Measurements from ENCODE around the gene TPM2. TPM values are rescaled to one million over a fixed set of nuclear protein-coding genes. Genes with fewer than 3 reads are reported as not detected.

The TPM2 gene
- total RNA-seq, 4 donors from 2014 or later = 493 to 2,531 (median 633) TPM

DNA sequence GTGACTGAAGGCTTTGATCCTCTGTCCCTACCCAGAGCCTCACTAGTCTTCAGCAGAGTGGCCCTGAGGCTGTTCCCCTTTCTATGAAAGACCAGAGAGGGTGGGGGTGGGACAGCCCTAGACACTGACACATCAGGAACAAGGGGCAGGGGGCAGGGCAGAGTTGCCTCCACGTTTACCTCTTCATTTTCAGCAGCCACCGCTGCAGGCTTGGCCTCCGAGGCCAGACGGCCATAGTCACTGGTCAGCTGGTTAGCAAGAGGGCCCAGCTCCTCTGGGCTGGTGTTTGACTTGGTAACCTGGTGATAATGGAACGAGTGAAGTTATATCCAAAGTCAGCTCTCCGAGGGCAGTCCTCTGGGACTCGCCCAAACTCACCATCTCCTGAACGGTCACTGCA is 15.6 kb upstream of the TPM2 start:
- Histone ChIP-seq H3K4me3 (no peak overlapping the region), H3K36me3 (peaks cover 1 to 95% (median 48%) of the 10 kb centered on the region in 4 donors), H3K4me1 (no peaks in the 10 kb centered on the region), H3K9me3 (no peaks in the 10 kb centered on the region), H3K27ac (no peak overlapping the region), H3K27me3 (no peaks in the 10 kb centered on the region)
- in situ Hi-C loops (cut with MboI; ENCODE audit: low pct_ligation_motif_present in 1 of 4, low pct_unique_long_range_greater_than_20kb in 1 of 4, low sequenced_read_pairs in 3 of 4) (no loop called here), intact Hi-C loops (cut with DNase I; ENCODE audit: low total_unique reads) (no loop called here)
- 94 to 100% methylated on average over 2 to 8 of the region's 8 CpGs for WGBS, 2 donors (ENCODE audit: low coverage in 1 of 2)
- no peak for TF ChIP-seq CTCF (IDR thresholded peaks at IDR 0.05)
- TF ChIP-seq POLR2A (IDR thresholded peaks at IDR 0.05) = no peak
- TF ChIP-seq POLR2AphosphoS5 (IDR thresholded peaks at IDR 0.05) = no peak
- TF ChIP-seq EP300 (IDR thresholded peaks at IDR 0.05; ENCODE audit: low read depth) = no peak
- DNase-seq = no peak

DNA sequence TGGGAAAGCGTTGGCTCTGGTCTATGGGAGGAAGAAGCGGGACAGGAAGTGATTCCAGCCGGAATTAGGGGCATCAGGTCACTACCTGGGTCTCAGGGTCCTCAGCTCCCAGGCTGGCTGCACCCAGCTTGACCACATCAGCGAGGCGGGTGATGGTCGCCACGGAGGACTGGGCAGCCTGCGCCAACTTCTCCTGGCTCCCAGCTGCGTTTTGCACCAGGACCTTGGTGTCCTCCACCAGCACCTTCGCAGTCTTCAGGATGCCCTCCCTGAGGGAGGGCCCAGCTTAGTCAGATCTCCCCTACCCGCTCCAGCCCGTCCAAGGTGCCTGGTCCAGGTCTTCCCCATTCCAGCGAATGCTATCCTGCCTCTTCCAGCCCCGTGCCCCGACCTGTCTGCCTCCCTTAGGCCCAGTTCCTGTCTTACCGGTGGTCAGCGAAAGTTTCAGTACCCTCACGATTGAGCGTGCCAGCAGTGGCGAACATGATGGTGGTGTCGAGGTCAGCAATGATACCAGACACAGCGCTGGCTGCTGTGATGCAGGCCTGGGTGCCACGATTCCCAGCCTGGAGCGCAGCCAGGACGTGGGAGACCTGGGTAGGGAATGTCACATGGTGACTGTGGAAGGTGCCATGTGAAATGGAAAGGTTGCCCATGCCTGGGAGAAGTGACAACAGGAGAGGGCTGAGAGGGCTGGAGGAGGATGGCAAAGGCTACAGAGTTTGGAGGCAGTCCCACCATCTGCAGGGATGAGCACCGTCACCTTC is 14.4 kb upstream of the TPM2 start:
- WGBS, 2 donors (ENCODE audit: low coverage in 1 of 2) = 95% methylated on average over 25 of the region's 26 CpGs; no CpG with 5 or more reads in 1 of the 2 donors
- Histone ChIP-seq H3K4me1 (no peaks in the 10 kb centered on the region), H3K36me3 (peaks cover 1 to 99% (median 51%) of the 10 kb centered on the region in 4 donors), H3K27ac (no peak overlapping the region), H3K27me3 (no peaks in the 10 kb centered on the region), H3K4me3 (no peak overlapping the region), H3K9me3 (no peaks in the 10 kb centered on the region)
- in situ Hi-C loops (cut with MboI; ENCODE audit: low pct_ligation_motif_present in 1 of 4, low pct_unique_long_range_greater_than_20kb in 1 of 4, low sequenced_read_pairs in 3 of 4) = no loop called here
- intact Hi-C loops (cut with DNase I; ENCODE audit: low total_unique reads) = no loop called here
- no peak for DNase-seq
- TF ChIP-seq EP300 (IDR thresholded peaks at IDR 0.05; ENCODE audit: low read depth) (no peak), CTCF (IDR thresholded peaks at IDR 0.05) (no peak), POLR2AphosphoS5 (IDR thresholded peaks at IDR 0.05) (no peak), POLR2A (IDR thresholded peaks at IDR 0.05) (no peak)

- peaks cover 0 to 99% (median 49%) of the 10 kb centered on the region in 4 donors for H3K36me3 ChIP-seq
- in situ Hi-C loops (cut with MboI; ENCODE audit: low pct_ligation_motif_present in 1 of 4, low pct_unique_long_range_greater_than_20kb in 1 of 4, low sequenced_read_pairs in 3 of 4) = no loop called here
- no peak for DNase-seq
- no peak overlapping the region for H3K27ac ChIP-seq
- H3K4me1 ChIP-seq = no peaks in the 10 kb centered on the region
- H3K9me3 ChIP-seq = no peaks in the 10 kb centered on the region
- TF ChIP-seq EP300 (IDR thresholded peaks at IDR 0.05; ENCODE audit: low read depth) = no peak
- TF ChIP-seq POLR2AphosphoS5 (IDR thresholded peaks at IDR 0.05) = no peak
- no peak for TF ChIP-seq POLR2A (IDR thresholded peaks at IDR 0.05)
- TF ChIP-seq CTCF (IDR thresholded peaks at IDR 0.05) = no peak
- 94 to 100% methylated on average over 1 to 7 of the region's 7 CpGs for WGBS, 2 donors (ENCODE audit: low coverage in 1 of 2)
- H3K27me3 ChIP-seq = no peaks in the 10 kb centered on the region
- intact Hi-C loops (cut with DNase I; ENCODE audit: low total_unique reads) = no loop called here
- no peak overlapping the region for H3K4me3 ChIP-seq
Measured at GRCh38 chr9:35702696-35703095, 13.0 kb upstream of the TPM2 start.

DNA sequence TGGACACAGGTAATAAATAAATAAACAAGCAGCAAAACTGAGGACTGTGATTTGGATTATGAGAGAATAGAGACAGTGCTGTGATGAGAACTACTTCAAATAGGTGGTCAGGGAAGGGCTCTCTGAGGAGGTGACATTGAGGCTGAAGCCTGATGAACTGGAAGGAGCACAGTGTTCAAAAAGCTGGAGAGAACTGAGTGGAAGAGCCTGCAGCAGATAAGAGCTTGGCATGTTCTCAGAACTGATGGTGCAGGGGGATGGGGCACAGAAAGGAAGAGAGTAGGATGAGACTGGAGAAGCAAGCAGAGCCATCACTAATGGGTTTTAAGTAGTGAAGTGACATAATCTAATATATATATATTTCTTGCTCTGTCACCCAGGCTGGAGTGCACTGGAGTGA is 11.2 kb upstream of the TPM2 start:
- TF ChIP-seq POLR2A (IDR thresholded peaks at IDR 0.05) = no peak
- TF ChIP-seq CTCF (IDR thresholded peaks at IDR 0.05) = no peak
- TF ChIP-seq POLR2AphosphoS5 (IDR thresholded peaks at IDR 0.05) = no peak
- TF ChIP-seq EP300 (IDR thresholded peaks at IDR 0.05; ENCODE audit: low read depth) = no peak
- in situ Hi-C loops (cut with MboI; ENCODE audit: low pct_ligation_motif_present in 1 of 4, low pct_unique_long_range_greater_than_20kb in 1 of 4, low sequenced_read_pairs in 3 of 4) = no loop called here

More for the DNA sequence above, 11.2 kb upstream of the TPM2 start:
- intact Hi-C loops (cut with DNase I; ENCODE audit: low total_unique reads) = no loop called here
- no peak for DNase-seq
- H3K4me1 ChIP-seq = peaks cover 0 to 13% (median 9%) of the 10 kb centered on the region in 4 donors
- H3K4me3 ChIP-seq = no peak overlapping the region
- H3K27ac ChIP-seq = no peak overlapping the region
- peaks cover 0 to 88% (median 39%) of the 10 kb centered on the region in 4 donors for H3K36me3 ChIP-seq
- H3K27me3 ChIP-seq = no peaks in the 10 kb centered on the region
- H3K9me3 ChIP-seq = no peaks in the 10 kb centered on the region
